ENCODE data around the gene ATP7A. TPM values are rescaled to one million over a fixed set of nuclear protein-coding genes. Genes with fewer than 3 reads are reported as not detected.
"Not testable (repeated sequence)": the region's sequence is repeated elsewhere in the genome, so short reads cannot be mapped to it uniquely, and the experiment has no call there.

ATP7A gene
- total and polyA plus RNA-seq, 2 experiments from 2014 or later = 3.7 to 13.0 TPM

DNA sequence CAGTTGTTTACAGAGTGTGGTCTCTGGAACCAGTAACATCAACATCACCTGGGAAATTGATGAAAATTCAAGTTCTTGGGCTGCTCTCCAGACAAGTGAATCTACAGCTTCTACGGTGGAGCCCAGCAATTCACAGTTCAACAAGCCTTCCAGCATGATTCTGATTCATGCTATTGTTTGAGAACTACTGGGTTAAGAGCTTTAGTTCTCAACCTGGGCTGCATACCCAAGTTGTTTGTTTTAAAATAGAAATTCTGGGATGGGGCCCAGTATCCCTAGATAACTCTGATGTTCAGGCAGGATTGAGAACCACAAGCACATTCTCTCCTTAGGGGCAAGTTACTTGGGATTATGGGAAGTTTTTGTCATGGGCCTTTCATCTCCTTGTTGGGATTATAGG is 155.6 kb downstream of the ATP7A start:
- Histone ChIP-seq H3K9me2 (replicated peaks; ENCODE audit: insufficient read depth) (no peaks in the 10 kb centered on the region), H3K4me1 (ENCODE audit: insufficient read depth) (no peaks in the 10 kb centered on the region), H3K27ac (no peak overlapping the region), H3K9me3 (ENCODE audit: low read depth) (no peaks in the 10 kb centered on the region), H2AFZ (no peak overlapping the region), H3K4me3 (no peak overlapping the region), H3K4me2 (no peak overlapping the region), H4K20me1 (ENCODE audit: insufficient read depth, poor library complexity, severe bottlenecking) (no peaks in the 10 kb centered on the region), H3K79me2 (no peaks in the 10 kb centered on the region), H3K36me3 (replicated peaks; ENCODE audit: insufficient read depth, low read depth) (no peaks in the 10 kb centered on the region), H3K27me3 (no peaks in the 10 kb centered on the region)
- TF ChIP-seq EZH2 (IDR thresholded peaks at IDR 0.05; ENCODE audit: borderline replicate concordance) = no peak
- TF ChIP-seq, protein P1, sequence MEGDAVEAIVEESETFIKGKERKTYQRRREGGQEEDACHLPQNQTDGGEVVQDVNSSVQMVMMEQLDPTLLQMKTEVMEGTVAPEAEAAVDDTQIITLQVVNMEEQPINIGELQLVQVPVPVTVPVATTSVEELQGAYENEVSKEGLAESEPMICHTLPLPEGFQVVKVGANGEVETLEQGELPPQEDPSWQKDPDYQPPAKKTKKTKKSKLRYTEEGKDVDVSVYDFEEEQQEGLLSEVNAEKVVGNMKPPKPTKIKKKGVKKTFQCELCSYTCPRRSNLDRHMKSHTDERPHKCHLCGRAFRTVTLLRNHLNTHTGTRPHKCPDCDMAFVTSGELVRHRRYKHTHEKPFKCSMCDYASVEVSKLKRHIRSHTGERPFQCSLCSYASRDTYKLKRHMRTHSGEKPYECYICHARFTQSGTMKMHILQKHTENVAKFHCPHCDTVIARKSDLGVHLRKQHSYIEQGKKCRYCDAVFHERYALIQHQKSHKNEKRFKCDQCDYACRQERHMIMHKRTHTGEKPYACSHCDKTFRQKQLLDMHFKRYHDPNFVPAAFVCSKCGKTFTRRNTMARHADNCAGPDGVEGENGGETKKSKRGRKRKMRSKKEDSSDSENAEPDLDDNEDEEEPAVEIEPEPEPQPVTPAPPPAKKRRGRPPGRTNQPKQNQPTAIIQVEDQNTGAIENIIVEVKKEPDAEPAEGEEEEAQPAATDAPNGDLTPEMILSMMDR (IDR thresholded peaks at IDR 0.05; ENCODE audit: poor library complexity) = no peak
- TF ChIP-seq EZH2phosphoT487 (IDR thresholded peaks at IDR 0.05; ENCODE audit: low read depth, severe bottlenecking, unreplicated experiment) = no peak
- DNase-seq (ENCODE audit: low spot score) = no peak
- WGBS (ENCODE audit: low lambda C conversion rate, missing lambda C conversion rate) = 54% methylated on average over 1 of the region's 1 CpG

DNA sequence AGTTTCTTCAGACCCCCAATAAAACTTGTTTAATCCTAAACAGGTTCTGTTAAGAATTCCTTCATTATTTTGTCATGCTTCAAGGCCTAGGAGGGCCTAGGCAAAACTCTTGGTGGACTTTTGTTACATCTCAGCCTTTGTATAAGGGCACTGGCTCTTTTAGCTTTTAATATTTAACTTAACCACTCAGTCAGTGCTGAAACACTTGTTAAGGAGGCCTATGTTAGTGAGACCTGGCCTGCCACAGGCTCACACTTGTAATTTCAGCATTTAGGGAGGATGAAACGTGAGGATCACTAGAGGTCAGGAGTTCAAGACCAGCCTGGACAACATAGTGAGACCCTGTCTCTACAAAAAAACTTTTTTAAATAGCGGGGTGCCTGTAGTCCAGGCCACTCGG is 160.8 kb downstream of the ATP7A start:
- Histone ChIP-seq H2AFZ (no peak overlapping the region), H3K79me2 (no peaks in the 10 kb centered on the region), H3K4me2 (no peak overlapping the region), H3K4me1 (ENCODE audit: insufficient read depth) (no peaks in the 10 kb centered on the region), H3K27me3 (no peaks in the 10 kb centered on the region), H3K27ac (no peak overlapping the region), H3K4me3 (no peak overlapping the region), H3K9me3 (ENCODE audit: low read depth) (no peaks in the 10 kb centered on the region), H3K9me2 (replicated peaks; ENCODE audit: insufficient read depth) (no peaks in the 10 kb centered on the region), H3K36me3 (replicated peaks; ENCODE audit: insufficient read depth, low read depth) (no peaks in the 10 kb centered on the region), H4K20me1 (ENCODE audit: insufficient read depth, poor library complexity, severe bottlenecking) (no peaks in the 10 kb centered on the region)
- no peak for TF ChIP-seq EZH2 (IDR thresholded peaks at IDR 0.05; ENCODE audit: borderline replicate concordance)
- TF ChIP-seq, protein P1 (IDR thresholded peaks at IDR 0.05; ENCODE audit: poor library complexity) = no peak
- TF ChIP-seq EZH2phosphoT487 (IDR thresholded peaks at IDR 0.05; ENCODE audit: low read depth, severe bottlenecking, unreplicated experiment) = no peak
- WGBS (ENCODE audit: low lambda C conversion rate, missing lambda C conversion rate) = 73% methylated on average over 3 of the region's 3 CpGs
- no peak for DNase-seq (ENCODE audit: low spot score)

DNA sequence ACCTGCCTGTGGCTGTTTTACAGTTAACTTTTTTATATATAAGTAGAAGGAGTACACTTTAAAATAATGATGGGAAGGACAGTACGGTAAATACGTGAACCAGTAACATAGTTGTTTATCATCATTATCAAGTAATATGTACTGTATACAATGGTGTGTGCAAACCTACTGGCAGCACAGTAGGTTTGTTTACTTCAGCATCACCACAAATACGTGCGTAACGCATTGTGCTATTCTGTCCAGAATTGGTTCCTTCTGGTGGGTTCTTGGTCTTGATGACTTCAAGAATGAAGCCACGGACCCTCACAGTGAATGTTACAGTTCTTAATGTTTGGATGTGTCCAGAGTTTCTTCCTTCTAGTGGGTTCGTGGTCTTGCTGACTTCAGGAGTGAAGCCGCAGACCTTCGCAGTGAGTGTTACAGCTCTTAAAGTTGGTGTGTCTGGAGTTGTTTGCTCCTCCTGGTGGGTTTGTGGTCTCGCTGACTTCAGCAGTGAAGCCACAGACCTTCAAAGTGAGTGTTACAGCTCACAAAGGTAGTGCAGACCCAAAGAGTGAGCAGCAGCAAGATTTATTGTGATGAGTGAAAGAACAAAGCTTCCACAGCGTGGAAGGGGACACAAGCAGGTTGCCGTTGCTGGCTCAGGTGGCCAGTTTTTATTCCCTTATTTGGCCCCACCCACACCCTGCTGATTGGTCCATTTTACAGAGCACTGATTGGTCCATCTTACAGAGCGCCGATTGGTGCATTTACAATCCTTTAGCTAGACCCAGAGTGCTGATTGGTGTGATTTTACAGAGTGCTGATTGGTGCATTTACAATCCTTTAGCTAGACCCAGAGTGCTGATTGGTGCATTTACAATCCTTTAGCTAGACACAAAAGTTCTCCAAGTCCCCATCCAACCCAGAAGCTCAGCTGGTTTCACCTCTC is 162.9 kb downstream of the ATP7A start:
- DNase-seq (ENCODE audit: low spot score); H2AFZ ChIP-seq; H3K4me3 ChIP-seq; H3K79me2 ChIP-seq; H3K9me2 ChIP-seq (replicated peaks; ENCODE audit: insufficient read depth); H3K36me3 ChIP-seq (replicated peaks; ENCODE audit: insufficient read depth, low read depth); H3K9me3 ChIP-seq (ENCODE audit: low read depth); H3K4me1 ChIP-seq (ENCODE audit: insufficient read depth); H3K27ac ChIP-seq; H3K4me2 ChIP-seq; H4K20me1 ChIP-seq (ENCODE audit: insufficient read depth, poor library complexity, severe bottlenecking); H3K27me3 ChIP-seq: not testable (repeated sequence)
- WGBS (ENCODE audit: low lambda C conversion rate, missing lambda C conversion rate) = 90% methylated on average over 14 of the region's 14 CpGs

DNA sequence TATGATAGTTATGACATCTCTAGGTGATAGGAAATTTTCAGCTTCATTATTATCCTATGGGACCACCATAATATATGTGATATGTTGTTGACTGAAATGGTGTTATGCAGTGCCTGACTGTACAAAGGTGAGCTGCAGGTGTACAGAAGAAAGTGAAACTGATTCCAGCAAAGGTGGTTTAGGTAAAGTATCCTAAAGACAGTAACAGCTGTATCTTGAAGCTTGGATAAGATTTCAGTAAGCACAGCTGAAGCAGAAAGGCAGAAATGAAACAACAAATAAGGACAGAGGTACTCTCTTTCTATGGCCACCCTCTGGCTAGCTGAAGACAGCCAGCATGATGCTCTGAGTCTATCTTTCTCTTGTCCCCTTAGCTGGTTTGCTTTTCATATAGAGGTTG is 163.6 kb downstream of the ATP7A start:
- TF ChIP-seq EZH2phosphoT487 (IDR thresholded peaks at IDR 0.05; ENCODE audit: low read depth, severe bottlenecking, unreplicated experiment) (no peak), EZH2 (IDR thresholded peaks at IDR 0.05; ENCODE audit: borderline replicate concordance) (no peak)
- TF ChIP-seq, protein P1 (IDR thresholded peaks at IDR 0.05; ENCODE audit: poor library complexity) = no peak

More for the DNA sequence above, 163.6 kb downstream of the ATP7A start:
- no peaks in the 10 kb centered on the region for H3K36me3 ChIP-seq (replicated peaks; ENCODE audit: insufficient read depth, low read depth)
- H3K4me3 ChIP-seq = no peak overlapping the region
- no peaks in the 10 kb centered on the region for H4K20me1 ChIP-seq (ENCODE audit: insufficient read depth, poor library complexity, severe bottlenecking)
- no peaks in the 10 kb centered on the region for H3K9me2 ChIP-seq (replicated peaks; ENCODE audit: insufficient read depth)
- H3K4me2 ChIP-seq = no peak overlapping the region
- no peak for DNase-seq (ENCODE audit: low spot score)
- no peaks in the 10 kb centered on the region for H3K4me1 ChIP-seq (ENCODE audit: insufficient read depth)
- H3K27ac ChIP-seq = no peak overlapping the region
- H3K79me2 ChIP-seq = no peaks in the 10 kb centered on the region
- no peaks in the 10 kb centered on the region for H3K9me3 ChIP-seq (ENCODE audit: low read depth)
- no peak overlapping the region for H2AFZ ChIP-seq
- no peaks in the 10 kb centered on the region for H3K27me3 ChIP-seq

Data from hepatocyte (in vitro differentiated cells).